ENCODE measurements around the gene ANKRD10.

GRCh38 chr13:110887597-110888333 lies 27.1 kb downstream of the ANKRD10 start:
- TF ChIP-seq CTCF (IDR thresholded peaks at IDR 0.05) (no peak), POLR2A (IDR thresholded peaks at IDR 0.05) (no peak)

Data from tibial nerve (tissue), 3 donors.